CD8-positive, alpha-beta memory T cell (primary cell): ENCODE measurements around the gene RPS8. TPM values are rescaled to one million over a fixed set of nuclear protein-coding genes. Genes with fewer than 3 reads are reported as not detected.
"Not testable (repeated sequence)": the region's sequence is repeated elsewhere in the genome, so short reads cannot be mapped to it uniquely, and the experiment has no call there.

Experiments
- CTCF ChIA-PET: fragments of 350-600 bp; sonication (Branson Sonifier 250); formaldehyde crosslinking; loops from one replicate; lab custom pipeline; 2021; ENCODE audit warnings: antibody characterized with exemption; lab: Charles Lee
- POLR2A ChIA-PET: fragments of 350-600 bp; sonication (Branson Sonifier 250); formaldehyde crosslinking; loops from one replicate; lab custom pipeline; 2021; ENCODE audit warnings: antibody characterized with exemption; lab: Charles Lee
- DNase-seq, 5 donors: peaks; one replicate each; pipeline versions ENCODE4 v3.0.0 to v3.0.0-alpha.2; 2020 to 2022; ENCODE audit warnings: mixed read lengths in 1 of 5
- H3K27ac ChIP-seq: one replicate; pipeline ENCODE4 v1.7.0; 2013; ENCODE audit warnings: low read depth, mild to moderate bottlenecking, low read length, moderate library complexity
- H3K27me3 ChIP-seq: 2 replicates; pipeline ENCODE4 v1.7.0; 2013; ENCODE audit warnings: low read length, mild to moderate bottlenecking; ENCODE audit not compliant: insufficient read depth, poor library complexity, severe bottlenecking
- H3K36me3 ChIP-seq: 2 replicates; pipeline ENCODE4 v1.7.0; 2013; ENCODE audit warnings: mild to moderate bottlenecking, low read length, moderate library complexity; ENCODE audit not compliant: insufficient read depth
- H3K4me1 ChIP-seq: 2 replicates; pipeline ENCODE4 v1.7.0; 2013; ENCODE audit warnings: mild to moderate bottlenecking, low read length, moderate library complexity; ENCODE audit not compliant: insufficient read depth
- H3K4me3 ChIP-seq: 2 replicates; pipeline ENCODE4 v1.7.0; 2013; ENCODE audit warnings: mild to moderate bottlenecking, low read length
- H3K9me3 ChIP-seq: 2 replicates; pipeline ENCODE4 v1.7.0; 2013; ENCODE audit warnings: mild to moderate bottlenecking, low read length
- H3K27ac Mint-ChIP-seq, 8 donors: one replicate each; pipeline ENCODE4 v1.8.0; 2020 to 2021; ENCODE audit warnings: mixed read lengths in 8 of 8, mild to moderate bottlenecking in 6 of 8, inconsistent platforms in 3 of 8, moderate library complexity in 3 of 8
- H3K27me3 Mint-ChIP-seq, 2 donors: one replicate each; pipeline ENCODE4 v1.8.0; 2020 to 2021; ENCODE audit warnings: mixed read lengths in 2 of 2, mild to moderate bottlenecking in 1 of 2, moderate library complexity in 1 of 2
- H3K36me3 Mint-ChIP-seq, 3 donors: one replicate each; pipeline ENCODE4 v1.8.0; 2020 to 2021; ENCODE audit warnings: mixed read lengths in 3 of 3, inconsistent platforms in 1 of 3, mild to moderate bottlenecking in 1 of 3
- H3K4me1 Mint-ChIP-seq, 3 donors: one replicate each; pipeline ENCODE4 v1.8.0; 2020 to 2021; ENCODE audit warnings: mixed read lengths in 3 of 3, inconsistent platforms in 1 of 3, mild to moderate bottlenecking in 1 of 3
- H3K4me3 Mint-ChIP-seq, 7 donors: one replicate each; pipeline ENCODE4 v1.8.0; 2020 to 2021; ENCODE audit warnings: mixed read lengths in 7 of 7, mild to moderate bottlenecking in 6 of 7, moderate library complexity in 4 of 7, inconsistent platforms in 2 of 7
- H3K9me3 Mint-ChIP-seq, 5 donors: one replicate each; pipeline ENCODE4 v1.8.0; 2020 to 2022; ENCODE audit warnings: mixed read lengths in 5 of 5, mild to moderate bottlenecking in 3 of 5, moderate library complexity in 2 of 5, inconsistent platforms in 1 of 5
- polyA plus RNA-seq: library from polyadenylated mRNA; unstranded; fragments of 300-500 nt; fragmentation: Illumina TruSeq; gene quantifications from one replicate; pipeline ENCODE4 v1.2.3, GENCODE V29; 2021
- total RNA-seq, 2 experiments: library from RNA; stranded (reverse); gene quantifications; one replicate each; pipeline ENCODE4 v1.2.3, GENCODE V29; 2021

Gene RPS8
- total and polyA plus RNA-seq, 3 experiments from 2014 or later = 972 to 2,465 (median 2,426) TPM

GRCh38 chr1:44786841-44787426 lies 11.6 kb downstream of the RPS8 start:
- Histone ChIP-seq H3K9me3 (no peaks in the 10 kb centered on the region), H3K4me3 (peak overlapping the region; percentile 74), H3K27ac (no peak overlapping the region), H3K27me3 (no peaks in the 10 kb centered on the region), H3K4me1 (peaks cover 29% of the 10 kb centered on the region), H3K36me3 (no peaks in the 10 kb centered on the region)
- peak overlapping the region; percentile 77 to 98 (median 87) for H3K27ac Mint-ChIP-seq
- peak overlapping the region; percentile 76 to 93 (median 81) for H3K4me3 Mint-ChIP-seq
- H3K9me3 Mint-ChIP-seq = no peaks in the 10 kb centered on the region
- H3K27me3 Mint-ChIP-seq = no peaks in the 10 kb centered on the region
- peaks cover 0 to 4% (median 0%) of the 10 kb centered on the region in 3 donors for H3K36me3 Mint-ChIP-seq
- ChIA-PET POLR2A (interaction anchor here (0.6 to 5.8 kb wide), 6 partner anchors 11 to 225 kb away, joined by 3 to 49 read pairs (median 4); partner anchors contain the start of genes DYNLT4, PLK3, RPS8 and UROD), CTCF (interaction anchor here (0.6 to 5.9 kb wide), 16 partner anchors 9 to 517 kb away, joined by 3 to 39 read pairs (median 3); partner anchors contain the start of genes BTBD19, DYNLT4, HECTD3 and PLK3)
- H3K4me1 Mint-ChIP-seq = peaks cover 27 to 36% (median 30%) of the 10 kb centered on the region in 3 donors
- DNase-seq = no peak

GRCh38 chr1:44787506-44787905 lies 12.2 kb downstream of the RPS8 start:
- Histone ChIP-seq H3K36me3 (no peaks in the 10 kb centered on the region), H3K27ac (no peak overlapping the region), H3K9me3 (no peaks in the 10 kb centered on the region), H3K4me1 (peaks cover 29% of the 10 kb centered on the region), H3K27me3 (no peaks in the 10 kb centered on the region), H3K4me3 (no peak overlapping the region)
- ChIA-PET CTCF (interaction anchor here (0.8 to 5.9 kb wide), 11 partner anchors 9 to 225 kb away, joined by 3 to 39 read pairs (median 5); partner anchors contain the start of genes BTBD19, DYNLT4, HECTD3 and PLK3), POLR2A (interaction anchor here (0.8 to 5.8 kb wide), 3 partner anchors 12 to 32 kb away, joined by 3 to 49 read pairs (median 12); partner anchors contain the start of genes PLK3 and RPS8)
- Mint-ChIP-seq H3K27ac (peak overlapping the region in 1 of 8 donors; percentile 72), H3K9me3 (no peaks in the 10 kb centered on the region), H3K4me1 (peaks cover 27 to 36% (median 30%) of the 10 kb centered on the region in 3 donors), H3K36me3 (peaks cover 0 to 2% (median 0%) of the 10 kb centered on the region in 3 donors), H3K4me3 (no peak overlapping the region), H3K27me3 (no peaks in the 10 kb centered on the region)
- no peak for DNase-seq

GRCh38 chr1:44788120-44788860 lies 12.9 kb downstream of the RPS8 start, which contains the start of gene BEST4:
Gene BEST4, minus strand, starts transcription at chr1:44788170. Its CDS starts 465 bp downstream, at chr1:44787705.
- no peak for DNase-seq
- no peaks in the 10 kb centered on the region for H3K9me3 Mint-ChIP-seq
- H3K9me3 ChIP-seq = no peaks in the 10 kb centered on the region
- H3K27ac ChIP-seq = no peak within 1 kb of the TSS
- CTCF ChIA-PET = interaction anchor here (0.9 to 5.9 kb wide), 6 partner anchors 11 to 224 kb away, joined by 3 to 39 read pairs (median 10); partner anchors contain the start of genes BTBD19, DYNLT4, HECTD3 and PLK3
- POLR2A ChIA-PET = interaction anchor here (0.7 to 5.8 kb wide), 4 partner anchors 12 to 465 kb away, joined by 3 to 49 read pairs (median 10); partner anchors contain the start of genes PLK3 and RPS8
- H3K36me3 Mint-ChIP-seq = peaks cover 0 to under 1% (median 0%) of the 10 kb centered on the region in 3 donors
- H3K4me3 ChIP-seq = no peak within 1 kb of the TSS
- no peaks in the 10 kb centered on the region for H3K27me3 Mint-ChIP-seq
- H3K36me3 ChIP-seq = no peaks in the 10 kb centered on the region
- H3K4me1 ChIP-seq = peaks cover 29% of the 10 kb centered on the region
- peak within 1 kb of the TSS in 6 of 8 donors; percentile 36 to 74 (median 52) for H3K27ac Mint-ChIP-seq
- H3K27me3 ChIP-seq = no peaks in the 10 kb centered on the region
- peak within 1 kb of the TSS in 2 of 7 donors; percentile 24 to 52 for H3K4me3 Mint-ChIP-seq
- H3K4me1 Mint-ChIP-seq = peaks cover 26 to 30% (median 27%) of the 10 kb centered on the region in 3 donors

- H3K4me3 Mint-ChIP-seq = no peak overlapping the region
- no peak for DNase-seq
- H3K27ac Mint-ChIP-seq = peak overlapping the region in 2 of 8 donors; percentile 44 to 76
- no peaks in the 10 kb centered on the region for H3K27me3 Mint-ChIP-seq
- ChIA-PET POLR2A (interaction anchor here (1.2 to 1.8 kb wide), 2 partner anchors 16 to 28 kb away, joined by 4 to 6 read pairs; partner anchors contain the start of gene RPS8), CTCF (interaction anchor here (1.4 to 4.6 kb wide), 7 partner anchors 8 to 223 kb away, joined by 3 to 30 read pairs (median 7); partner anchors contain the start of genes HECTD3, PLK3, RPS8 and UROD)
- H3K36me3 ChIP-seq = no peaks in the 10 kb centered on the region
- H3K4me1 Mint-ChIP-seq = peaks cover 4 to 8% (median 5%) of the 10 kb centered on the region in 3 donors
- no peaks in the 10 kb centered on the region for H3K36me3 Mint-ChIP-seq
- H3K27ac ChIP-seq = no peak overlapping the region
- H3K4me3 ChIP-seq = no peak overlapping the region
- no peaks in the 10 kb centered on the region for H3K27me3 ChIP-seq
- no peaks in the 10 kb centered on the region for H3K9me3 Mint-ChIP-seq
- peaks cover 6% of the 10 kb centered on the region for H3K4me1 ChIP-seq
- no peaks in the 10 kb centered on the region for H3K9me3 ChIP-seq
These were observed 15.8 kb downstream of the RPS8 start for GRCh38 chr1:44790968-44791801.

GRCh38 chr1:44792736-44793502 lies 17.6 kb downstream of the RPS8 start:
- CTCF ChIA-PET = interaction anchor here (0.7 to 4.6 kb wide), 19 partner anchors 9 to 699 kb away, joined by 3 to 30 read pairs (median 4); partner anchors contain the start of genes HECTD3, MUTYH, RNU5D-1 and TOE1
- Mint-ChIP-seq H3K9me3 (no peaks in the 10 kb centered on the region), H3K4me3 (no peak overlapping the region), H3K36me3 (no peaks in the 10 kb centered on the region), H3K4me1 (peaks cover 0 to 2% (median 1%) of the 10 kb centered on the region in 3 donors), H3K27ac (peak overlapping the region in 3 of 8 donors; percentile 6 to 26 (median 19)), H3K27me3 (no peaks in the 10 kb centered on the region)
- H3K27ac ChIP-seq = no peak overlapping the region
- no peaks in the 10 kb centered on the region for H3K36me3 ChIP-seq
- H3K4me3 ChIP-seq = no peak overlapping the region
- no peaks in the 10 kb centered on the region for H3K27me3 ChIP-seq
- no peaks in the 10 kb centered on the region for H3K9me3 ChIP-seq
- H3K4me1 ChIP-seq = no peaks in the 10 kb centered on the region
- POLR2A ChIA-PET = interaction anchor here (0.6 kb wide), 1 partner anchor 18 kb away, joined by 5 read pairs; no protein-coding TSS in a partner anchor
- no peak for DNase-seq

GRCh38 chr1:44797886-44798285 lies 22.5 kb downstream of the RPS8 start:
- Mint-ChIP-seq H3K4me3 (peak overlapping the region in 1 of 7 donors; percentile 67), H3K36me3 (peaks cover 6 to 18% (median 6%) of the 10 kb centered on the region in 3 donors), H3K4me1 (peaks cover 20 to 32% (median 30%) of the 10 kb centered on the region in 3 donors), H3K27ac (peak overlapping the region in 6 of 8 donors; percentile 47 to 96 (median 66))
- CTCF ChIA-PET = interaction anchor here (3.8 kb wide), 1 partner anchor 20 kb away, joined by 112 read pairs; no protein-coding TSS in a partner anchor
- not testable (repeated sequence) for H3K27me3 Mint-ChIP-seq, H3K27me3 ChIP-seq, H3K36me3 ChIP-seq, H3K4me3 ChIP-seq, H3K9me3 ChIP-seq, H3K27ac ChIP-seq, H3K9me3 Mint-ChIP-seq
- peaks cover 19% of the 10 kb centered on the region for H3K4me1 ChIP-seq
- POLR2A ChIA-PET = interaction anchor here (0.7 to 3.6 kb wide), 4 partner anchors 10 to 45 kb away, joined by 3 to 122 read pairs (median 3); partner anchors contain the start of gene BTBD19
- DNase-seq = peak in 1 of 5 donors; percentile 11
